Measurements from ENCODE around the gene CYTH4. TPM values are rescaled to one million over a fixed set of nuclear protein-coding genes. Genes with fewer than 3 reads are reported as not detected.

The CYTH4 gene
- total RNA-seq, 1 experiment from 2014 or later = 0.15 TPM

DNA sequence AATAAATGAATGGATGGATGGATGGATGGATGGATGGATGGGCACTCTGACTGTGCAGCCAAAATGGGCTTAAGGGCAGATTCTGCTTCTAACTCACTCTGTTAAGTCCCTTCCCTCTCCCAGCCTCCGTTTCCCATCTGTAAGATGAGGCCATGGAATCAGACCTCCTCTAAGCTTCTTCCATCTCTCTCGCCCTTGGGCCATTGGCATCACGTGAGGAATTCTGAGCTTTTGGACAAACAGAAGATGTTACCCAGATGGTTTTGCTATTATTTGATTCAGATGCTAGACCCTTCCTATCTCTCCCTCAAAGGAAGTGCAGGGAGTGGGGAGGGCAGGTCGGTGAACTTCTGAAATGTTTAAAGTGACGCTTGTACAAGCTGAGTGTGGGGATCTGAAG lies 4.0 kb upstream of the CYTH4 start:
- CTCF ChIA-PET = no interaction called here
- ATAC-seq = no peak

DNA sequence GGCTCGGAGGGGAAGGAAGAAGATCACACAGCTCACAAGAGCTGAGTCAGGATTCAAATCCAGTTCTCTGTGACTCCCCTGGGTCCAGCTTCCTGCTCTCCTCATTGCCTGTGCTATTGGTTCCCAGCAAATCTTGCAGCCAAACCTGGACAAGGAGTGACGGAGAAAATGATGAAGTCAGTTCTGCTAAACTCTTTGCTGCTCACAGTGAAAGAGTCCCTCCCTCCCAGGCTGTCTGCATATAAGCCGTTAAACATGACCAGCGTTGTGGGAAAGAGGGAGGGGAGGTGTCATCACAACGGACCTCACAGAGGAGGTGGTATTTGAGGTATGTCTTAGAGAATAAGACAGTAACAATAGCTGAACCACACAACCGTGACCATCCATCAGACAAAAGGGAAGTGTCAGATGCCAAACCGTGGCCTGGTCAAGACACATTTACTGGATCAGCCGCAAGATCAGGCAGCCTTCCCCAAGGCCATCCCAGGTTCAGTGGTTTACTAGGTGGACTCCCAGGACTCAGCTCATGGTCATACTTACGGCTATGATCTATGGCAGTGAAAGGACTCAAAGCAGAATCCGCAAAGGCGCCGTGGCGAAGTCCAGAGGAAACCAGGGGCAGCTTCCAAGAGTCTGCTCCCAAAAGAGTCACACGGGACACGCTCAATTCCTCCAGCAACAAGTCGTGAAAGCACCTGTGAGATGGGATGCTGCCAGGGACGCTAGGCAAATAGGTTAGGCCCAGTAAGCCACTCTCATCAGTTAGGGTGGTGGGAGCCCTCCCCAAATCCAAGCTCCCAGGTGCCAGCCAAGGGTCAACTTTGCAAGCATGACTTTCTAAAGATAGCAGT lies 2.8 kb upstream of the CYTH4 start:
- H3K9me3 Mint-ChIP-seq = peaks cover 6% of the 10 kb centered on the region
- H3K4me3 Mint-ChIP-seq = no peak overlapping the region
- H3K27ac Mint-ChIP-seq = no peak overlapping the region
- ChIA-PET CTCF (interaction anchor here (1.0 to 1.7 kb wide), 3 partner anchors 12 to 193 kb away, joined by 3 to 9 read pairs (median 4); no protein-coding TSS in a partner anchor), POLR2A (no interaction called here)
- no peaks in the 10 kb centered on the region; the same call in 1 of the 2 replicates for H3K27me3 Mint-ChIP-seq (ENCODE audit: low read depth)
- ATAC-seq (no peak; the same call in 1 of the 2 replicates), DNase-seq (ENCODE audit: low spot score) (no peak)
- no peaks in the 10 kb centered on the region for H3K36me3 Mint-ChIP-seq
- H3K4me1 Mint-ChIP-seq = peaks cover 15% of the 10 kb centered on the region
- TF ChIP-seq ARID4B (CRISPR knock-in tag; IDR thresholded peaks at IDR 0.05; ENCODE audit: borderline replicate concordance) (no peak), GTF2I (CRISPR knock-in tag; conservative IDR thresholded peaks at IDR 0.05) (no peak), SMAD4 (CRISPR knock-in tag; IDR thresholded peaks at IDR 0.05) (no peak), JUN (CRISPR knock-in tag; IDR thresholded peaks at IDR 0.05) (no peak), ERG (CRISPR knock-in tag; IDR thresholded peaks at IDR 0.05) (no peak), ZNF396 (CRISPR knock-in tag; IDR thresholded peaks at IDR 0.05; ENCODE audit: borderline replicate concordance) (no peak), STAT6 (CRISPR knock-in tag; conservative IDR thresholded peaks at IDR 0.05; ENCODE audit: low read depth) (no peak)

More for the DNA sequence above, 4.0 kb upstream of the CYTH4 start:
- Mint-ChIP-seq H3K4me3 (no peak overlapping the region), H3K9me3 (peaks cover 6% of the 10 kb centered on the region), H3K27ac (no peak overlapping the region), H3K36me3 (no peaks in the 10 kb centered on the region), H3K27me3 (ENCODE audit: low read depth) (no peaks in the 10 kb centered on the region; the same call in 1 of the 2 replicates), H3K4me1 (peaks cover 6% of the 10 kb centered on the region)
- TF ChIP-seq STAT6 (CRISPR knock-in tag; conservative IDR thresholded peaks at IDR 0.05; ENCODE audit: low read depth) (no peak), ATF3 (CRISPR knock-in tag; conservative IDR thresholded peaks at IDR 0.05) (no peak), ZNF263 (CRISPR knock-in tag; IDR thresholded peaks at IDR 0.05; ENCODE audit: low read depth) (no peak), SP1 (CRISPR knock-in tag; conservative IDR thresholded peaks at IDR 0.05) (no peak), ZBTB21 (CRISPR knock-in tag; IDR thresholded peaks at IDR 0.05; ENCODE audit: borderline replicate concordance) (no peak), RELA (CRISPR knock-in tag; IDR thresholded peaks at IDR 0.05; ENCODE audit: borderline replicate concordance) (no peak), OVOL2 (CRISPR knock-in tag; IDR thresholded peaks at IDR 0.05; ENCODE audit: borderline replicate concordance) (no peak), USF2 (CRISPR knock-in tag; IDR thresholded peaks at IDR 0.05) (no peak), ZNF121 (CRISPR knock-in tag; IDR thresholded peaks at IDR 0.05) (no peak), EMX1 (CRISPR knock-in tag; IDR thresholded peaks at IDR 0.05) (no peak), NFYB (CRISPR knock-in tag; conservative IDR thresholded peaks at IDR 0.05; ENCODE audit: low read depth) (no peak), CREM (CRISPR knock-in tag; IDR thresholded peaks at IDR 0.05) (no peak)
- TF ChIP-seq, protein P1, sequence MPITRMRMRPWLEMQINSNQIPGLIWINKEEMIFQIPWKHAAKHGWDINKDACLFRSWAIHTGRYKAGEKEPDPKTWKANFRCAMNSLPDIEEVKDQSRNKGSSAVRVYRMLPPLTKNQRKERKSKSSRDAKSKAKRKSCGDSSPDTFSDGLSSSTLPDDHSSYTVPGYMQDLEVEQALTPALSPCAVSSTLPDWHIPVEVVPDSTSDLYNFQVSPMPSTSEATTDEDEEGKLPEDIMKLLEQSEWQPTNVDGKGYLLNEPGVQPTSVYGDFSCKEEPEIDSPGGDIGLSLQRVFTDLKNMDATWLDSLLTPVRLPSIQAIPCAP (CRISPR knock-in tag; IDR thresholded peaks at IDR 0.05) = no peak
- POLR2A ChIA-PET = no interaction called here
- no peak for DNase-seq (ENCODE audit: low spot score)
